Upper lobe of left lung (tissue), 4 donors: ENCODE measurements around the gene C5orf63.

Experiments
- CTCF ChIP-seq, 6 experiments: fragments of 450-650 bp in 4 of 6; fragments of 200-600 bp in 2 of 6; sonication (generic) in 2 of 6; IDR thresholded peaks; one replicate each; pipeline ENCODE4 v1.5.1; 2016 to 2019; ENCODE audit warnings: antibody characterized with exemption in 6 of 6
- EP300 ChIP-seq, 4 donors: sonication (generic); formaldehyde crosslinking; IDR thresholded peaks; one replicate each; pipeline ENCODE4 v1.5.1; 2017; ENCODE audit warnings: antibody characterized with exemption in 4 of 4, control low read depth in 2 of 4
- POLR2AphosphoS5 ChIP-seq, 2 donors: sonication (generic); formaldehyde crosslinking; IDR thresholded peaks; one replicate each; pipeline ENCODE4 v1.5.1; 2017; ENCODE audit warnings: antibody characterized with exemption in 2 of 2

GRCh38 chr5:127038550-127038949 is 34.8 kb downstream of the C5orf63 start:
- no peak for TF ChIP-seq EP300 (IDR thresholded peaks at IDR 0.05)
- TF ChIP-seq POLR2AphosphoS5 (IDR thresholded peaks at IDR 0.05), result no peak
- TF ChIP-seq CTCF (IDR thresholded peaks at IDR 0.05), result no peak
